GM18508 (cell line): Measurements from ENCODE around the gene DLK1.

Source experiments
- ATAC-seq: cut with Tn5 transposase; IDR thresholded peaks from one replicate; pipeline ENCODE4 v1.9.1; 2021; ENCODE audit warnings: moderate number of reproducible peaks; ENCODE audit not compliant: insufficient read depth, unreplicated experiment

Gene DLK1

GRCh38 chr14:100773331-100774163 lies 46.9 kb downstream of the DLK1 start:
- no peak for ATAC-seq

GRCh38 chr14:100774164-100774537 lies 47.5 kb downstream of the DLK1 start:
- ATAC-seq = no peak

- ATAC-seq = no peak
Measured at GRCh38 chr14:100775351-100775830, 48.7 kb downstream of the DLK1 start.

GRCh38 chr14:100775831-100776591 lies 49.3 kb downstream of the DLK1 start:
- no peak for ATAC-seq

- no peak for ATAC-seq
Measured at GRCh38 chr14:100776681-100777365, 50.1 kb downstream of the DLK1 start.

GRCh38 chr14:100777366-100777817 lies 50.7 kb downstream of the DLK1 start:
- ATAC-seq = no peak

GRCh38 chr14:100777818-100778525 lies 51.3 kb downstream of the DLK1 start:
- ATAC-seq = no peak

GRCh38 chr14:100778526-100778882 lies 51.8 kb downstream of the DLK1 start:
- no peak for ATAC-seq

- ATAC-seq = no peak
Measured at GRCh38 chr14:100778951-100779690, 52.4 kb downstream of the DLK1 start.

GRCh38 chr14:100779691-100780080 lies 53.0 kb downstream of the DLK1 start:
- ATAC-seq = no peak

GRCh38 chr14:100780246-100780645 lies 53.6 kb downstream of the DLK1 start:
- no peak for ATAC-seq

- ATAC-seq = no peak
Measured at GRCh38 chr14:100780646-100781355, 54.1 kb downstream of the DLK1 start.

GRCh38 chr14:100781952-100782351 lies 55.3 kb downstream of the DLK1 start:
- ATAC-seq = no peak

- ATAC-seq = no peak
Measured at GRCh38 chr14:100782516-100783320, 56.0 kb downstream of the DLK1 start.

- no peak for ATAC-seq
Measured at GRCh38 chr14:100783630-100784370, 57.1 kb downstream of the DLK1 start.

GRCh38 chr14:100784523-100785337 lies 58.0 kb downstream of the DLK1 start:
- no peak for ATAC-seq

GRCh38 chr14:100785338-100785615 lies 58.6 kb downstream of the DLK1 start:
- no peak for ATAC-seq
